OCI-LY3 (cell line): ENCODE measurements around the gene LDB3.

Experiments
- EZH2phosphoT487 ChIP-seq: fragments of 200-600 bp; shearing (Covaris generic); IDR thresholded peaks from 2 replicates; pipeline ENCODE4 v1.6.1; 2018; ENCODE audit warnings: antibody characterized with exemption, mixed run types, low read depth
- TF ChIP-seq, protein P1 (sequence below): fragments of 200-600, 300-600 bp; sonication (generic); IDR thresholded peaks from 2 replicates; pipeline ENCODE4 v1.5.1; 2014; ENCODE audit warnings: antibody characterized with exemption, low read length, low read depth

DNA sequence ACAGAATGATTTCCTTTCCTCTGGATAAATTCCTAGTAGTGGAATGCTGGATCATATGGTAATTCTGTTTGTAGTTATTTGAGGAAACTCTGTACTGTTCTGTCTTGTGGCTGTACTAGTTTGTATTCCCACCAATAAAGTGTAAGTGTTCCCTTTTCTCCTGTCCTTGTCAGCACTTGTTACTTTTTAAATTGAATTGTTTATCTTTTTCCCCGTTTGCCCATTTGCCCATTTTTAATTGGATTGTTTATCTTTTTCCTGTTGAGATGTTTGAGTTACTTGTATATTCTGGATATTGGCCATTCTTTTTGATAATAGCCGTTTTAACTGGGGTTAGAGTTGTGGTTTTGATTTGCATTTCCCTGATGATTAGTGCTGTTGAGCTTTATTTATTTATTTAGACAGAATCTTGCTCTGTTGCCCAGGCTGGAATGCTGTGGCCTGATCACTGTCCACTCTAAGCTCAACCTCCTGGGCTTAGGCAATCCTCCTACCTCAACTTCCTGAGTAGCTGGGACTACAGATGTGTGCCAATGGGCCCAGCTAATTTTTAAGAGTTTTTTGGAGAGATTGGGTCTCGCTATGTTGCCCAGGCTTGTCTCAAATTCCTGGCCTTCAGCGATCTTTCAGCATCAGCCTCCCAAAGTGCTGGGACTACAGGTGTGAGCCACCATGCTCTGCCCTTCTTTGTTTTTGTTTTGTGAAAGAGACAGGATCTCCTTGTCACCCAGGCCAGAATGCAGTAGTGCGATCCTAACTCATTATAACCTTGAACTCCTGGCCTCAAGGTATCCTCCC lies 111.1 kb downstream of the LDB3 start:
- no peak for TF ChIP-seq EZH2phosphoT487
- TF ChIP-seq, protein P1, sequence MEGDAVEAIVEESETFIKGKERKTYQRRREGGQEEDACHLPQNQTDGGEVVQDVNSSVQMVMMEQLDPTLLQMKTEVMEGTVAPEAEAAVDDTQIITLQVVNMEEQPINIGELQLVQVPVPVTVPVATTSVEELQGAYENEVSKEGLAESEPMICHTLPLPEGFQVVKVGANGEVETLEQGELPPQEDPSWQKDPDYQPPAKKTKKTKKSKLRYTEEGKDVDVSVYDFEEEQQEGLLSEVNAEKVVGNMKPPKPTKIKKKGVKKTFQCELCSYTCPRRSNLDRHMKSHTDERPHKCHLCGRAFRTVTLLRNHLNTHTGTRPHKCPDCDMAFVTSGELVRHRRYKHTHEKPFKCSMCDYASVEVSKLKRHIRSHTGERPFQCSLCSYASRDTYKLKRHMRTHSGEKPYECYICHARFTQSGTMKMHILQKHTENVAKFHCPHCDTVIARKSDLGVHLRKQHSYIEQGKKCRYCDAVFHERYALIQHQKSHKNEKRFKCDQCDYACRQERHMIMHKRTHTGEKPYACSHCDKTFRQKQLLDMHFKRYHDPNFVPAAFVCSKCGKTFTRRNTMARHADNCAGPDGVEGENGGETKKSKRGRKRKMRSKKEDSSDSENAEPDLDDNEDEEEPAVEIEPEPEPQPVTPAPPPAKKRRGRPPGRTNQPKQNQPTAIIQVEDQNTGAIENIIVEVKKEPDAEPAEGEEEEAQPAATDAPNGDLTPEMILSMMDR = no peak
